Adrenal gland (tissue), 12 donors: ENCODE measurements around the gene UMOD. TPM values are rescaled to one million over a fixed set of nuclear protein-coding genes. Genes with fewer than 3 reads are reported as not detected.
"Not testable (repeated sequence)": the region's sequence is repeated elsewhere in the genome, so short reads cannot be mapped to it uniquely, and the experiment has no call there.

Source experiments
- DNase-seq, 7 donors: peaks; one replicate each; pipeline ENCODE4 v3.0.0-alpha.2; 2019 to 2020
- H3K27ac ChIP-seq, 5 donors: fragments of 200-600 bp; sonication (generic) in 4 of 5; 1 replicate in 3 of 5; 2 replicates in 2 of 5; pipeline versions ENCODE4 v1.5.1 to v1.8.0; 2016 to 2020; ENCODE audit warnings: mild to moderate bottlenecking in 1 of 5
- H3K27me3 ChIP-seq: fragments of 200-600 bp; 2 replicates; pipeline ENCODE4 v1.8.0; 2021
- H3K36me3 ChIP-seq, 2 donors: fragments of 200-600 bp; replicated peaks in 1 of 2; 1 replicate in 1 of 2; 2 replicates in 1 of 2; pipeline versions ENCODE4 v1.5.1 to v1.8.0; 2018 to 2022
- H3K4me1 ChIP-seq, 2 donors: fragments of 200-600 bp; replicated peaks in 1 of 2; 1 replicate in 1 of 2; 2 replicates in 1 of 2; pipeline versions ENCODE4 v1.5.1 to v1.8.0; 2018 to 2021
- H3K4me3 ChIP-seq, 4 donors: fragments of 200-600 bp; sonication (generic) in 3 of 4; one replicate each; pipeline ENCODE4 v1.5.1; 2016 to 2018
- H3K9me3 ChIP-seq, 3 donors: fragments of 200-600 bp; sonication (generic) in 1 of 3; replicated peaks in 1 of 3; 1 replicate in 2 of 3; 2 replicates in 1 of 3; pipeline versions ENCODE4 v1.5.1 to v1.8.0; 2016 to 2021
- CTCF ChIP-seq, 6 experiments: fragments of 450-650 bp in 4 of 6; fragments of 200-600 bp in 2 of 6; sonication (generic) in 1 of 6; IDR thresholded peaks; 1 replicate in 5 of 6; 2 replicates in 1 of 6; pipeline versions ENCODE4 v1.5.1 to v1.8.0; 2016 to 2021; ENCODE audit warnings: antibody characterized with exemption in 6 of 6, mild to moderate bottlenecking in 2 of 6, moderate library complexity in 1 of 6
- POLR2A ChIP-seq, 2 donors: fragments of 450-650 bp; IDR thresholded peaks; one replicate each; pipeline ENCODE4 v1.6.1; 2017; ENCODE audit warnings: antibody characterized with exemption in 2 of 2, mild to moderate bottlenecking in 2 of 2, moderate library complexity in 1 of 2
- WGBS, 4 donors: extraction: QIAGEN DNeasy Blood & Tissue Kit in 2 of 4; methylation state at CpG; one replicate each; pipeline versions ENCODE4 v1.1.5 to v1.1.7; 2013 to 2017; 5-methylcytosine and 5-hydroxymethylcytosine counted together
- intact Hi-C, 2 donors: fragments of 100-400 bp; cut with DNase I; formaldehyde crosslinking; loops; one replicate each; pipeline versions ENCODE4 v1.14.1 to v1.15.0; 2022 to 2023
- polyA plus RNA-seq, 3 donors: library from polyadenylated mRNA; stranded (reverse); fragments of 200-250 nt in 2 of 3; fragments of 350-450 nt in 1 of 3; fragmentation: Illumina TruSeq in 1 of 3; extraction: RNeasy Lipid Tissue Mini Kit (QIAGEN cat#74804) in 1 of 3; gene quantifications; one replicate each; pipeline ENCODE4 v1.2.3, GENCODE V29; 2013 to 2014
- total RNA-seq, 9 donors: library from RNA; depleted of rRNA in 4 of 9; stranded (reverse); fragments of >200 nt in 4 of 9; fragments of 120-200 nt in 1 of 9; fragmentation: NEBNext Ultra II Directional in 1 of 9; extraction: Animal tissue kit (Norgen Biotek cat#: 25700) in 1 of 9; gene quantifications; one replicate each; pipeline versions ENCODE4 v1.1.0 to v1.2.4, GENCODE V29; 2013 to 2023
- donor health status: healthy with polysubstance abuse.
- donor health status: Bipolar disorder and iron deficiency.
- donor health status: DM: yes; HTN: yes; CAD: no.
- donor health status: DM: no; HTN: no; CAD: no.
- donor health status: DM: no; HTN: no; CAD: no.
- donor health status: DM: yes; HTN: yes; CAD: no.

The UMOD gene
- total and polyA plus RNA-seq, 12 donors: not detected

GRCh38 chr16:20316715-20317114, 35.8 kb downstream of the UMOD start:
- intact Hi-C loops: no loop called here
- Histone ChIP-seq H3K9me3 (no peaks in the 10 kb centered on the region), H3K4me3 (no peak overlapping the region), H3K4me1 (no peaks in the 10 kb centered on the region), H3K36me3 (no peaks in the 10 kb centered on the region), H3K27ac (no peak overlapping the region), H3K27me3 (peaks cover 5% of the 10 kb centered on the region)
- WGBS, 4 donors: 50 to 56% (median 52%) methylated on average over 5 of the region's 5 CpGs
- DNase-seq: no peak
- TF ChIP-seq POLR2A (IDR thresholded peaks at IDR 0.05) (no peak), CTCF (IDR thresholded peaks at IDR 0.05) (no peak)

GRCh38 chr16:20315764-20316163, 36.8 kb downstream of the UMOD start:
- Histone ChIP-seq H3K4me3 (no peak overlapping the region), H3K36me3 (no peaks in the 10 kb centered on the region), H3K27ac (no peak overlapping the region), H3K9me3 (no peaks in the 10 kb centered on the region), H3K4me1 (no peaks in the 10 kb centered on the region), H3K27me3 (peaks cover 5% of the 10 kb centered on the region)
- no peak for TF ChIP-seq POLR2A (IDR thresholded peaks at IDR 0.05)
- no peak for TF ChIP-seq CTCF (IDR thresholded peaks at IDR 0.05)
- WGBS, 4 donors: 86 to 91% (median 88%) methylated on average over 6 of the region's 6 CpGs
- intact Hi-C loops: no loop called here
- no peak for DNase-seq

- Histone ChIP-seq H3K9me3 (no peaks in the 10 kb centered on the region), H3K4me3 (no peak overlapping the region), H3K27me3 (peaks cover 3% of the 10 kb centered on the region), H3K27ac (no peak overlapping the region), H3K4me1 (no peaks in the 10 kb centered on the region), H3K36me3 (no peaks in the 10 kb centered on the region)
- intact Hi-C loops: no loop called here
- 81 to 89% (median 85%) methylated on average over 3 of the region's 3 CpGs for WGBS, 4 donors
- no peak for DNase-seq
- TF ChIP-seq POLR2A (IDR thresholded peaks at IDR 0.05): no peak
- no peak for TF ChIP-seq CTCF (IDR thresholded peaks at IDR 0.05)
Measured at GRCh38 chr16:20314575-20314974, 37.9 kb downstream of the UMOD start.

GRCh38 chr16:20313741-20314140, 38.8 kb downstream of the UMOD start:
- TF ChIP-seq POLR2A (IDR thresholded peaks at IDR 0.05) (no peak), CTCF (IDR thresholded peaks at IDR 0.05) (no peak)
- WGBS, 4 donors: 76 to 89% (median 82%) methylated on average over 3 of the region's 3 CpGs

GRCh38 chr16:20312536-20313095, 39.9 kb downstream of the UMOD start:
- H3K4me1 ChIP-seq, intact Hi-C loops: not testable (repeated sequence)

More at GRCh38 chr16:20313741-20314140, 38.8 kb downstream of the UMOD start:
- Histone ChIP-seq H3K9me3 (no peaks in the 10 kb centered on the region), H3K27me3 (no peaks in the 10 kb centered on the region), H3K4me1 (no peaks in the 10 kb centered on the region), H3K4me3 (no peak overlapping the region), H3K36me3 (no peaks in the 10 kb centered on the region), H3K27ac (no peak overlapping the region)
- intact Hi-C loops: no loop called here
- no peak for DNase-seq

More at GRCh38 chr16:20312536-20313095, 39.9 kb downstream of the UMOD start:
- H3K36me3 ChIP-seq, DNase-seq, H3K4me3 ChIP-seq, H3K27me3 ChIP-seq, H3K9me3 ChIP-seq, H3K27ac ChIP-seq: not testable (repeated sequence)
- WGBS, 4 donors: 77 to 89% (median 85%) methylated on average over 7 of the region's 7 CpGs
